K562 (cell line): ENCODE measurements around the gene GALK2. TPM values are rescaled to one million over a fixed set of nuclear protein-coding genes. Genes with fewer than 3 reads are reported as not detected.
A peak's percentile ranks its signal among the peaks of the same experiment; 100 is the strongest.

Source experiments
- ATAC-seq: fragments of 200-7000 bp; cut with Tn5 transposase; 3 replicates; pipeline ENCODE4 v1.9.1; 2020; ENCODE audit warnings: moderate library complexity
- BruUV-seq: library from RNA; stranded (reverse); fragments of 400-500 nt; replicated peaks from 2 replicates; lab custom pipeline; 2021; lab: Mats Ljungman, UMichigan
- CTCF ChIA-PET: fragments of 300-600 bp; formaldehyde crosslinking; extraction: SDS; loops from one replicate; lab custom pipeline; 2021; ENCODE audit warnings: low intra/inter-chr PET ratio; lab: Yijun Ruan, JAX
- POLR2A ChIA-PET: fragments of 300-600, 350-650 bp; sonication (Branson Sonifier 250); formaldehyde crosslinking; extraction: SDS; loops from one replicate; lab custom pipeline; 2021; ENCODE audit warnings: antibody characterized with exemption, inconsistent platforms; lab: Yijun Ruan, JAX
- DNase-seq, 4 experiments: peaks; one replicate each; pipeline versions ENCODE4 v3.0.0 to v3.0.0-alpha.2; 2011 to 2018; ENCODE audit warnings: low spot score in 3 of 4, mixed read lengths in 3 of 4; ENCODE audit errors: extremely low read depth in 1 of 4
- FAIRE-seq: peaks from 2 replicates; lab custom pipeline; 2011; peaks lifted over from hg19 to GRCh38; lab: Jason Lieb, UNC
- H2AFZ ChIP-seq: 2 replicates; pipeline ENCODE4 v1.6.0; 2011; ENCODE audit warnings: low read depth, low read length, control low read depth, inconsistent platforms
- H3K27ac ChIP-seq: fragments of 200-600 bp; 3 replicates; pipeline ENCODE4 v1.8.0; 2011; ENCODE audit warnings: low read depth, mild to moderate bottlenecking, control low read depth, inconsistent platforms, low read length, moderate library complexity, mixed read lengths; ENCODE audit errors: extremely low read depth
- H3K27me3 ChIP-seq, 2 experiments: fragments of 300-600 bp in 1 of 2; 2 replicates in 1 of 2; 3 replicates in 1 of 2; pipeline versions ENCODE4 v1.6.0 to v1.8.0; 2011; ENCODE audit warnings: inconsistent platforms in 2 of 2, low read length in 2 of 2, mild to moderate bottlenecking in 1 of 2, mixed read lengths in 1 of 2, moderate library complexity in 1 of 2; ENCODE audit not compliant: control insufficient read depth in 2 of 2, insufficient read depth in 2 of 2
- H3K36me3 ChIP-seq: fragments of 300-600 bp; 3 replicates; pipeline ENCODE4 v1.8.0; 2011; ENCODE audit warnings: mild to moderate bottlenecking, low read length, inconsistent platforms; ENCODE audit not compliant: control insufficient read depth, insufficient read depth
- H3K4me1 ChIP-seq, 2 experiments: fragments of 200-600 bp in 1 of 2; replicated peaks in 1 of 2; 2 replicates in 1 of 2; 3 replicates in 1 of 2; pipeline versions ENCODE4 v1.5.1 to v1.8.0; 2011; ENCODE audit warnings: inconsistent platforms in 2 of 2, low read length in 2 of 2, mild to moderate bottlenecking in 1 of 2, mixed read lengths in 1 of 2, moderate library complexity in 1 of 2; ENCODE audit not compliant: control insufficient read depth in 2 of 2, insufficient read depth in 2 of 2
- H3K4me2 ChIP-seq: 2 replicates; pipeline ENCODE4 v1.6.1; 2011; ENCODE audit warnings: low read length, control low read depth, inconsistent platforms, mixed read lengths; ENCODE audit not compliant: insufficient read depth
- H3K4me3 ChIP-seq: fragments of 200-600 bp; sonication (generic), shearing (Covaris generic); 2 replicates; pipeline ENCODE4 v1.5.1; 2016; ENCODE audit warnings: control low read depth, inconsistent platforms
- H3K79me2 ChIP-seq: fragments of 200-600 bp; 3 replicates; pipeline ENCODE4 v1.8.0; 2011; ENCODE audit warnings: low read length, inconsistent platforms; ENCODE audit not compliant: control insufficient read depth, insufficient read depth
- H3K9ac ChIP-seq, 2 experiments: 2 replicates each; pipeline versions ENCODE4 v1.6.0 to v1.6.1; 2011; ENCODE audit warnings: low read depth in 2 of 2, low read length in 2 of 2, control low read depth in 1 of 2, inconsistent platforms in 1 of 2, mild to moderate bottlenecking in 1 of 2, mixed read lengths in 1 of 2; ENCODE audit not compliant: insufficient read depth in 1 of 2
- H3K9me1 ChIP-seq: one replicate; pipeline ENCODE4 v1.6.0; 2011; ENCODE audit warnings: inconsistent platforms, mild to moderate bottlenecking, low read length, moderate library complexity; ENCODE audit not compliant: control insufficient read depth, insufficient read depth
- H3K9me3 ChIP-seq: replicated peaks from 2 replicates; pipeline ENCODE4 v1.5.1; 2011; ENCODE audit warnings: low read depth, low read length, inconsistent platforms; ENCODE audit not compliant: control insufficient read depth, insufficient read depth
- H4K20me1 ChIP-seq: replicated peaks from 2 replicates; pipeline ENCODE4 v1.6.1; 2011; ENCODE audit warnings: low read length, inconsistent platforms, mixed read lengths; ENCODE audit not compliant: control insufficient read depth, insufficient read depth
- FOXO4 ChIP-seq: fragments of 450-650 bp; formaldehyde crosslinking; IDR thresholded peaks from 2 replicates; pipeline ENCODE4 v1.4.0; 2020; ENCODE audit warnings: mild to moderate bottlenecking, moderate library complexity
- GABPA ChIP-seq: fragments of 200-800 bp; sonication (Bioruptor generic); conservative IDR thresholded peaks from 2 replicates; pipeline ENCODE4 v1.6.1; 2016; ENCODE audit warnings: low read depth, missing genetic modification characterization, missing compliant biosample characterization
- MAFF ChIP-seq: IDR thresholded peaks from 2 replicates; pipeline ENCODE4 v1.6.1; 2012; ENCODE audit warnings: low read length, improper control_type of control experiment
- POLR2A ChIP-seq: fragments of 450-650 bp; conservative IDR thresholded peaks from 2 replicates; pipeline ENCODE4 v1.6.1; 2016
- POLR2B ChIP-seq: fragments of 450-650 bp; IDR thresholded peaks from 2 replicates; pipeline ENCODE4 v1.6.1; 2018; ENCODE audit warnings: low read depth; ENCODE audit not compliant: partially characterized antibody
- PURB ChIP-seq: sonication (generic); formaldehyde crosslinking; IDR thresholded peaks from 2 replicates; pipeline ENCODE4 v1.9.0; 2021; ENCODE audit warnings: low read depth, mild to moderate bottlenecking, missing genetic modification reagents
- SMARCB1 ChIP-seq: IDR thresholded peaks from 2 replicates; pipeline ENCODE4 v1.6.1; 2011; ENCODE audit warnings: improper control_type of control experiment, low read depth; ENCODE audit not compliant: insufficient read length
- ZBTB43 ChIP-seq: sonication (generic); formaldehyde crosslinking; IDR thresholded peaks from 2 replicates; pipeline ENCODE4 v1.8.0; 2023; ENCODE audit warnings: mild to moderate bottlenecking, missing genetic modification reagents
- ZNF354B ChIP-seq: fragments of 250-450 bp; sonication (Bioruptor Pico); IDR thresholded peaks from 2 replicates; pipeline ENCODE4 v1.4.0; 2020
- WGBS: fragments of 100-300 bp; shearing (Covaris generic); methylation state at CpG from one replicate; pipeline ENCODE4 v1.1.6; 2016; ENCODE audit warnings: low coverage, mixed read lengths; ENCODE audit not compliant: insufficient coverage; ENCODE audit errors: missing lambda C conversion rate; 5-methylcytosine and 5-hydroxymethylcytosine counted together
- in situ Hi-C: fragments of 300-500 bp; cut with MboI; formaldehyde crosslinking; loops from 4 replicates; pipeline ENCODE4 v1.15.0; 2018; ENCODE audit warnings: inconsistent platforms, mixed read lengths
- intact Hi-C: fragments of 100-400 bp; cut with micrococcal nuclease; formaldehyde crosslinking; loops from 2 replicates; pipeline ENCODE4 v1.14.2; 2022
- polyA plus RNA-seq, 8 experiments: library from polyadenylated mRNA; depleted of rRNA in 4 of 8; stranded (reverse) in 5 of 8; unstranded in 3 of 8; fragments of >200 nt; fragmentation: Nextera tagmentation in 2 of 8; fragmentation: Illumina TruSeq in 1 of 8; extraction: Ambion mirVana in 2 of 8; extraction: Trizol in 1 of 8; gene quantifications; 2 replicates each; pipeline versions ENCODE4 v1.2.1 to v1.2.3, GENCODE V29; 2011 to 2014; ENCODE audit warnings: inconsistent platforms in 1 of 8, missing spikeins in 1 of 8
- total RNA-seq, 7 experiments: library from RNA; depleted of rRNA in 6 of 7; stranded (reverse); fragments of >200 nt in 6 of 7; fragmentation: Illumina TruSeq in 2 of 7; extraction: Trizol in 2 of 7; gene quantifications; 2 replicates each; pipeline versions ENCODE4 v1.2.1 to v1.2.3, GENCODE V29; 2011 to 2021; ENCODE audit warnings: low replicate concordance in 1 of 7

GALK2 gene
- total and polyA plus RNA-seq, 9 of the 15 experiments (the other 6 are each of a cell fraction or from before 2014, with no cell fraction given): 32.8 to 82.0 (median 54.4) TPM

GRCh38 chr15:49122541-49123062 lies 47.4 kb upstream of the GALK2 start:
- Histone ChIP-seq H3K9ac (no peak overlapping the region), H3K9me1 (no peaks in the 10 kb centered on the region), H3K4me3 (no peak overlapping the region)
- TF ChIP-seq ZBTB43 (CRISPR knock-in tag) (no peak), PURB (no peak)
- TF ChIP-seq, all 486 proteins: peak for 0
- Histone ChIP-seq H3K9me3 (no peaks in the 10 kb centered on the region), H3K27me3 (no peaks in the 10 kb centered on the region), H3K4me2 (no peak overlapping the region), H3K36me3 (peaks cover 48% of the 10 kb centered on the region), H3K79me2 (no peaks in the 10 kb centered on the region), H3K4me1 (no peaks in the 10 kb centered on the region), H4K20me1 (no peaks in the 10 kb centered on the region), H2AFZ (no peak overlapping the region), H3K27ac (no peak overlapping the region)
- ChIA-PET CTCF (no interaction called here), POLR2A (interaction anchor here (1.0 kb wide), 1 partner anchor 147 kb away, joined by 3 read pairs; no protein-coding TSS in a partner anchor)
- in situ Hi-C loops (no loop called here), intact Hi-C loops (no loop called here)
- ATAC-seq: no peak
- no peak for FAIRE-seq
- WGBS: 100% methylated on average over 1 of the region's 1 CpG
- BruUV-seq: no TSS peak
- no peak for DNase-seq

- no peak overlapping the region for H2AFZ ChIP-seq
- no peaks in the 10 kb centered on the region for H3K9me1 ChIP-seq
- DNase-seq (no peak), ATAC-seq (no peak), FAIRE-seq (no peak)
- ChIA-PET CTCF (no interaction called here), POLR2A (no interaction called here)
- no peak overlapping the region for H3K9ac ChIP-seq
- H3K4me1 ChIP-seq: no peaks in the 10 kb centered on the region
- no peaks in the 10 kb centered on the region for H3K9me3 ChIP-seq
- in situ Hi-C loops: no loop called here
- BruUV-seq: no TSS peak
- H3K4me2 ChIP-seq: no peak overlapping the region
- intact Hi-C loops: no loop called here
- 63% methylated on average over 2 of the region's 2 CpGs for WGBS
- no peaks in the 10 kb centered on the region for H3K27me3 ChIP-seq
- TF ChIP-seq GABPA (tag): no peak
- no peak for TF ChIP-seq MAFF
- no peak for TF ChIP-seq FOXO4
- no peak for TF ChIP-seq ZNF354B
- 0 out of 2 replicates have a peak, but pooled peaks have one; percentile 30 for TF ChIP-seq POLR2A
- no peak for TF ChIP-seq POLR2B
- no peak for TF ChIP-seq SMARCB1
- H3K79me2 ChIP-seq: no peaks in the 10 kb centered on the region
- no peak overlapping the region for H3K27ac ChIP-seq
- H3K4me3 ChIP-seq: no peak overlapping the region
- peaks cover 58% of the 10 kb centered on the region for H3K36me3 ChIP-seq
- no peaks in the 10 kb centered on the region for H4K20me1 ChIP-seq
These were observed 45.7 kb upstream of the GALK2 start for GRCh38 chr15:49124371-49124770.
